ENCODE measurements around the gene TM9SF4. TPM values are rescaled to one million over a fixed set of nuclear protein-coding genes. Genes with fewer than 3 reads are reported as not detected.

The TM9SF4 gene
- polyA plus RNA-seq, 1 experiment, result 75.6 TPM

- Histone ChIP-seq H3K27ac (ENCODE audit: low read depth, low read length) (no peak overlapping the region), H3K4me3 (ENCODE audit: low read depth, low read length) (no peak overlapping the region), H3K9me3 (ENCODE audit: control insufficient read depth, insufficient read depth, low read length) (no peaks in the 10 kb centered on the region; the same call in 1 of the 2 replicates), H3K27me3 (ENCODE audit: control insufficient read depth, insufficient read depth, low read length) (no peaks in the 10 kb centered on the region)
- ChIA-PET CTCF (no interaction called here), POLR2A (no interaction called here)
- no peak for DNase-seq (ENCODE audit: low read depth, low spot score)
- TF ChIP-seq CTCF (IDR thresholded peaks at IDR 0.05; ENCODE audit: low read depth, low read length), result no peak
Measured at GRCh38 chr20:32144898-32145662, 35.6 kb downstream of the TM9SF4 start.

GRCh38 chr20:32149566-32150170 lies 40.2 kb downstream of the TM9SF4 start:
- Histone ChIP-seq H3K27ac (ENCODE audit: low read depth, low read length) (no peak overlapping the region), H3K27me3 (ENCODE audit: control insufficient read depth, insufficient read depth, low read length) (no peaks in the 10 kb centered on the region), H3K4me3 (ENCODE audit: low read depth, low read length) (no peak overlapping the region), H3K9me3 (ENCODE audit: control insufficient read depth, insufficient read depth, low read length) (no peaks in the 10 kb centered on the region)
- no peak for DNase-seq (ENCODE audit: low read depth, low spot score)
- POLR2A ChIA-PET, result no interaction called here
- CTCF ChIA-PET, result interaction anchor here (1.4 kb wide), 1 partner anchor 59 kb away, joined by 3 read pairs; no protein-coding TSS in a partner anchor
- TF ChIP-seq CTCF (IDR thresholded peaks at IDR 0.05; ENCODE audit: low read depth, low read length), result no peak

- POLR2A ChIA-PET, result no interaction called here
- no peaks in the 10 kb centered on the region for H3K27me3 ChIP-seq (ENCODE audit: control insufficient read depth, insufficient read depth, low read length)
- no peak for TF ChIP-seq CTCF (IDR thresholded peaks at IDR 0.05; ENCODE audit: low read depth, low read length)
- no peaks in the 10 kb centered on the region for H3K9me3 ChIP-seq (ENCODE audit: control insufficient read depth, insufficient read depth, low read length)
- no peak overlapping the region for H3K4me3 ChIP-seq (ENCODE audit: low read depth, low read length)
- no peak for DNase-seq (ENCODE audit: low read depth, low spot score)
- CTCF ChIA-PET, result interaction anchor here (1.4 kb wide), 1 partner anchor 59 kb away, joined by 3 read pairs; no protein-coding TSS in a partner anchor
- H3K27ac ChIP-seq (ENCODE audit: low read depth, low read length), result no peak overlapping the region
Measured at GRCh38 chr20:32150291-32150848, 40.9 kb downstream of the TM9SF4 start.

GRCh38 chr20:32152421-32153155 lies 43.1 kb downstream of the TM9SF4 start:
- ChIA-PET POLR2A (interaction anchor here (0.6 kb wide), 1 partner anchor 86 kb away, joined by 8 read pairs; no protein-coding TSS in a partner anchor), CTCF (no interaction called here)
- H3K9me3 ChIP-seq (ENCODE audit: control insufficient read depth, insufficient read depth, low read length), result no peaks in the 10 kb centered on the region
- H3K27me3 ChIP-seq (ENCODE audit: control insufficient read depth, insufficient read depth, low read length), result no peaks in the 10 kb centered on the region
- DNase-seq (ENCODE audit: low read depth, low spot score), result no peak
- no peak overlapping the region for H3K27ac ChIP-seq (ENCODE audit: low read depth, low read length)
- no peak for TF ChIP-seq CTCF (IDR thresholded peaks at IDR 0.05; ENCODE audit: low read depth, low read length)
- H3K4me3 ChIP-seq (ENCODE audit: low read depth, low read length), result no peak overlapping the region
